Left ventricle myocardium inferior (tissue), 1 donor: ENCODE results near the gene TBC1D13. TPM values are rescaled to one million over a fixed set of nuclear protein-coding genes. Genes with fewer than 3 reads are reported as not detected.
"Not testable (repeated sequence)": the region's sequence is repeated elsewhere in the genome, so short reads cannot be mapped to it uniquely, and the experiment has no call there.

Experiments used
- DNase-seq: peaks from one replicate; pipeline ENCODE4 v3.0.0-alpha.2; 2020
- H3K27ac ChIP-seq: fragments of 200-600 bp; replicated peaks from 2 replicates; pipeline ENCODE4 v1.8.0; 2021
- H3K27me3 ChIP-seq: fragments of 200-600 bp; 2 replicates; pipeline ENCODE4 v1.8.0; 2021; ENCODE audit warnings: low read depth
- H3K36me3 ChIP-seq: fragments of 200-600 bp; 2 replicates; pipeline ENCODE4 v1.8.0; 2021
- H3K4me1 ChIP-seq: fragments of 200-600 bp; 2 replicates; pipeline ENCODE4 v1.8.0; 2021
- H3K4me3 ChIP-seq: fragments of 200-600 bp; 2 replicates; pipeline ENCODE4 v1.8.0; 2021; ENCODE audit warnings: mild to moderate bottlenecking, moderate library complexity
- H3K9me3 ChIP-seq: fragments of 200-600 bp; replicated peaks from 2 replicates; pipeline ENCODE4 v1.8.0; 2021
- intact Hi-C: fragments of 100-400 bp; cut with micrococcal nuclease; formaldehyde crosslinking; loops from one replicate; pipeline ENCODE4 v1.11.0; 2022
- total RNA-seq: library from RNA; stranded (reverse); fragmentation: NEBNext Ultra II Directional; extraction: Animal tissue kit (Norgen Biotek cat#: 25700); gene quantifications from one replicate; pipeline ENCODE4 v1.2.1, GENCODE V29; 2021
- TF ChIP-seq, protein P1 (sequence below): fragments of 200-600 bp; IDR thresholded peaks from 2 replicates; pipeline ENCODE4 v1.8.0; 2021; ENCODE audit warnings: antibody characterized with exemption, mild to moderate bottlenecking, borderline replicate concordance
- donor health status: DM: no; HTN: yes; CAD: no; lungs with severe emphysema.

The TBC1D13 gene
- total RNA-seq, 1 donor from 2014 or later, result 17.9 TPM

GRCh38 chr9:128841694-128842492 lies 54.8 kb downstream of the TBC1D13 start:
- Histone ChIP-seq H3K27me3 (no peaks in the 10 kb centered on the region), H3K9me3 (no peaks in the 10 kb centered on the region), H3K4me3 (no peak overlapping the region), H3K27ac (no peak overlapping the region), H3K4me1 (no peaks in the 10 kb centered on the region), H3K36me3 (peaks cover 38% of the 10 kb centered on the region)
- DNase-seq, result no peak
- TF ChIP-seq, protein P1, sequence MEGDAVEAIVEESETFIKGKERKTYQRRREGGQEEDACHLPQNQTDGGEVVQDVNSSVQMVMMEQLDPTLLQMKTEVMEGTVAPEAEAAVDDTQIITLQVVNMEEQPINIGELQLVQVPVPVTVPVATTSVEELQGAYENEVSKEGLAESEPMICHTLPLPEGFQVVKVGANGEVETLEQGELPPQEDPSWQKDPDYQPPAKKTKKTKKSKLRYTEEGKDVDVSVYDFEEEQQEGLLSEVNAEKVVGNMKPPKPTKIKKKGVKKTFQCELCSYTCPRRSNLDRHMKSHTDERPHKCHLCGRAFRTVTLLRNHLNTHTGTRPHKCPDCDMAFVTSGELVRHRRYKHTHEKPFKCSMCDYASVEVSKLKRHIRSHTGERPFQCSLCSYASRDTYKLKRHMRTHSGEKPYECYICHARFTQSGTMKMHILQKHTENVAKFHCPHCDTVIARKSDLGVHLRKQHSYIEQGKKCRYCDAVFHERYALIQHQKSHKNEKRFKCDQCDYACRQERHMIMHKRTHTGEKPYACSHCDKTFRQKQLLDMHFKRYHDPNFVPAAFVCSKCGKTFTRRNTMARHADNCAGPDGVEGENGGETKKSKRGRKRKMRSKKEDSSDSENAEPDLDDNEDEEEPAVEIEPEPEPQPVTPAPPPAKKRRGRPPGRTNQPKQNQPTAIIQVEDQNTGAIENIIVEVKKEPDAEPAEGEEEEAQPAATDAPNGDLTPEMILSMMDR, result no peak
- intact Hi-C loops, result no loop called here

GRCh38 chr9:128843171-128843570 lies 56.1 kb downstream of the TBC1D13 start:
- H3K4me3 ChIP-seq, intact Hi-C loops, H3K4me1 ChIP-seq, DNase-seq, H3K27me3 ChIP-seq, H3K27ac ChIP-seq, H3K9me3 ChIP-seq: not testable (repeated sequence)
- H3K36me3 ChIP-seq, result peaks cover 28% of the 10 kb centered on the region

GRCh38 chr9:128845186-128845931 lies 58.3 kb downstream of the TBC1D13 start:
- H3K27me3 ChIP-seq, result no peaks in the 10 kb centered on the region
- no peaks in the 10 kb centered on the region for H3K4me1 ChIP-seq
- intact Hi-C loops, result no loop called here
- H3K9me3 ChIP-seq, result peaks cover 7% of the 10 kb centered on the region
- TF ChIP-seq, protein P1, result no peak
- H3K4me3 ChIP-seq, result no peak overlapping the region
- peaks cover 19% of the 10 kb centered on the region for H3K36me3 ChIP-seq
- no peak for DNase-seq
- H3K27ac ChIP-seq, result no peak overlapping the region

GRCh38 chr9:128846680-128847030 lies 59.6 kb downstream of the TBC1D13 start:
- Histone ChIP-seq H3K27ac (no peak overlapping the region), H3K36me3 (peaks cover 9% of the 10 kb centered on the region), H3K4me3 (no peak overlapping the region), H3K27me3 (no peaks in the 10 kb centered on the region), H3K9me3 (peaks cover 20% of the 10 kb centered on the region), H3K4me1 (no peaks in the 10 kb centered on the region)
- intact Hi-C loops, result no loop called here
- TF ChIP-seq, protein P1, result no peak
- DNase-seq, result no peak

GRCh38 chr9:128847803-128848202 lies 60.8 kb downstream of the TBC1D13 start:
- Histone ChIP-seq H3K4me3 (no peak overlapping the region), H3K27me3 (no peaks in the 10 kb centered on the region), H3K9me3 (peaks cover 21% of the 10 kb centered on the region), H3K27ac (no peak overlapping the region), H3K4me1 (no peaks in the 10 kb centered on the region), H3K36me3 (no peaks in the 10 kb centered on the region)
- TF ChIP-seq, protein P1, result no peak
- intact Hi-C loops, result no loop called here
- DNase-seq, result no peak

- H3K4me3 ChIP-seq, intact Hi-C loops, H3K36me3 ChIP-seq, DNase-seq, H3K27ac ChIP-seq, H3K27me3 ChIP-seq, H3K4me1 ChIP-seq: not testable (repeated sequence)
- peaks cover 21% of the 10 kb centered on the region for H3K9me3 ChIP-seq
These were observed 64.0 kb downstream of the TBC1D13 start for GRCh38 chr9:128851024-128851423.
